Measurements from ENCODE around the gene SIT1.

Gene SIT1

GRCh38 chr9:35666045-35666444 is 15.3 kb upstream of the SIT1 start:
- H3K36me3 ChIP-seq (ENCODE audit: control insufficient read depth in 1 of 2, insufficient read depth in 2 of 2, low read length in 2 of 2) = peaks cover 5 to 7% of the 10 kb centered on the region in 2 experiments
- H4K8ac ChIP-seq (ENCODE audit: low read depth, low read length) = no peak overlapping the region
- H3K9ac ChIP-seq (ENCODE audit: low read length) = no peak overlapping the region
- H3K27me3 ChIP-seq (ENCODE audit: insufficient read depth, low read length) = no peaks in the 10 kb centered on the region
- no peak overlapping the region for H3K4me2 ChIP-seq (ENCODE audit: low read length)
- no peak overlapping the region for H3K4ac ChIP-seq (ENCODE audit: low read depth, low read length)
- H3K9me3 ChIP-seq (ENCODE audit: insufficient read depth, low read depth, low read length) = peaks cover 2% of the 10 kb centered on the region
- no peak overlapping the region for H4K91ac ChIP-seq (ENCODE audit: low read depth, low read length)
- H3K27ac ChIP-seq (ENCODE audit: low read depth, low read length) = no peak overlapping the region
- H3K18ac ChIP-seq (ENCODE audit: low read length) = no peak overlapping the region
- peaks cover 5% of the 10 kb centered on the region for H3K79me2 ChIP-seq (ENCODE audit: control insufficient read depth, insufficient read depth, low read length, poor library complexity)
- H3K4me3 ChIP-seq (ENCODE audit: low read depth, low read length) = no peak overlapping the region
- no peak overlapping the region for H3K14ac ChIP-seq (ENCODE audit: low read length)
- H3K23ac ChIP-seq (ENCODE audit: low read length) = no peak overlapping the region
- WGBS (ENCODE audit: extremely low coverage, insufficient coverage, insufficient read length) = no CpG with 5 or more reads among the region's 1 CpG
- DNase-seq = no peak
- no peak overlapping the region for H2BK5ac ChIP-seq (ENCODE audit: low read depth, low read length, poor library complexity)
- no peak overlapping the region for H4K12ac ChIP-seq (ENCODE audit: low read depth, low read length)
- no peak overlapping the region for H2BK12ac ChIP-seq (ENCODE audit: low read length)
- no peak overlapping the region for H2BK120ac ChIP-seq (ENCODE audit: insufficient read depth, low read length, poor library complexity)
- no peak overlapping the region for H2AK5ac ChIP-seq (ENCODE audit: low read length)
- peaks cover 6% of the 10 kb centered on the region for H3K79me1 ChIP-seq (ENCODE audit: low read length)
- H2AFZ ChIP-seq (ENCODE audit: insufficient read depth, low read length, poor library complexity) = no peak overlapping the region
- H3K4me1 ChIP-seq (ENCODE audit: control insufficient read depth in 1 of 2, insufficient read depth in 2 of 2, low read length in 2 of 2) = peaks cover 17 to 23% of the 10 kb centered on the region in 2 experiments

- H3K18ac ChIP-seq (ENCODE audit: low read length) = peak overlapping the region; percentile 51
- H3K14ac ChIP-seq (ENCODE audit: low read length) = peak overlapping the region; percentile 28
- peaks cover 6% of the 10 kb centered on the region for H3K79me1 ChIP-seq (ENCODE audit: low read length)
- no peak overlapping the region for H3K27ac ChIP-seq (ENCODE audit: low read depth, low read length)
- H4K12ac ChIP-seq (ENCODE audit: low read depth, low read length) = peak overlapping the region; percentile 79
- peak overlapping the region; percentile 26 for H4K91ac ChIP-seq (ENCODE audit: low read depth, low read length)
- H3K9me3 ChIP-seq (ENCODE audit: insufficient read depth, low read depth, low read length) = peaks cover 2% of the 10 kb centered on the region
- no peaks in the 10 kb centered on the region for H3K27me3 ChIP-seq (ENCODE audit: insufficient read depth, low read length)
- peaks cover 17 to 23% of the 10 kb centered on the region in 2 experiments for H3K4me1 ChIP-seq (ENCODE audit: control insufficient read depth in 1 of 2, insufficient read depth in 2 of 2, low read length in 2 of 2)
- H4K8ac ChIP-seq (ENCODE audit: low read depth, low read length) = peak overlapping the region; percentile 93
- peak overlapping the region; percentile 56 for H2BK120ac ChIP-seq (ENCODE audit: insufficient read depth, low read length, poor library complexity)
- 100% methylated on average over 1 of the region's 5 CpGs for WGBS (ENCODE audit: extremely low coverage, insufficient coverage, insufficient read length)
- peak overlapping the region; percentile 10 for H3K4ac ChIP-seq (ENCODE audit: low read depth, low read length)
- DNase-seq = no peak
- H3K4me3 ChIP-seq (ENCODE audit: low read depth, low read length) = peak overlapping the region; percentile 62
- H2BK5ac ChIP-seq (ENCODE audit: low read depth, low read length, poor library complexity) = no peak overlapping the region
- H3K23ac ChIP-seq (ENCODE audit: low read length) = no peak overlapping the region
- H2AFZ ChIP-seq (ENCODE audit: insufficient read depth, low read length, poor library complexity) = peak overlapping the region; percentile 89
- no peak overlapping the region for H2AK5ac ChIP-seq (ENCODE audit: low read length)
- H2BK12ac ChIP-seq (ENCODE audit: low read length) = no peak overlapping the region
- peaks cover 10 to 12% of the 10 kb centered on the region in 2 experiments for H3K36me3 ChIP-seq (ENCODE audit: control insufficient read depth in 1 of 2, insufficient read depth in 2 of 2, low read length in 2 of 2)
- H3K4me2 ChIP-seq (ENCODE audit: low read length) = peak overlapping the region; percentile 89
- H3K9ac ChIP-seq (ENCODE audit: low read length) = peak overlapping the region; percentile 24
- H3K79me2 ChIP-seq (ENCODE audit: control insufficient read depth, insufficient read depth, low read length, poor library complexity) = peaks cover 5% of the 10 kb centered on the region
These were observed 14.7 kb upstream of the SIT1 start for GRCh38 chr9:35665471-35665818.

GRCh38 chr9:35664531-35665470 is 14.1 kb upstream of the SIT1 start, which contains the start of gene ARHGEF39:
ARHGEF39 (minus strand) TSS chr9:35665195; CDS start chr9:35665169, 26 bp downstream.
- Histone ChIP-seq H3K4me1 (ENCODE audit: control insufficient read depth in 1 of 2, insufficient read depth in 2 of 2, low read length in 2 of 2) (peaks cover 17 to 23% of the 10 kb centered on the region in 2 experiments), H3K4me3 (ENCODE audit: low read depth, low read length) (peak within 1 kb of the TSS; percentile 80), H3K27ac (ENCODE audit: low read depth, low read length) (no peak within 1 kb of the TSS), H4K91ac (ENCODE audit: low read depth, low read length) (peak within 1 kb of the TSS; percentile 95), H3K23ac (ENCODE audit: low read length) (no peak within 1 kb of the TSS), H2BK120ac (ENCODE audit: insufficient read depth, low read length, poor library complexity) (peak within 1 kb of the TSS; percentile 77), H3K79me2 (ENCODE audit: control insufficient read depth, insufficient read depth, low read length, poor library complexity) (peaks cover 5% of the 10 kb centered on the region), H2BK12ac (ENCODE audit: low read length) (no peak within 1 kb of the TSS), H4K8ac (ENCODE audit: low read depth, low read length) (peak within 1 kb of the TSS; percentile 95), H3K14ac (ENCODE audit: low read length) (peak within 1 kb of the TSS; percentile 94), H4K12ac (ENCODE audit: low read depth, low read length) (peak within 1 kb of the TSS; percentile 88), H2AK5ac (ENCODE audit: low read length) (peak within 1 kb of the TSS; percentile 81), H2AFZ (ENCODE audit: insufficient read depth, low read length, poor library complexity) (peak within 1 kb of the TSS; percentile 95), H3K9ac (ENCODE audit: low read length) (peak within 1 kb of the TSS; percentile 83), H3K4ac (ENCODE audit: low read depth, low read length) (peak within 1 kb of the TSS; percentile 82), H3K36me3 (ENCODE audit: control insufficient read depth in 1 of 2, insufficient read depth in 2 of 2, low read length in 2 of 2) (peaks cover 13 to 16% of the 10 kb centered on the region in 2 experiments), H3K9me3 (ENCODE audit: insufficient read depth, low read depth, low read length) (peaks cover 2% of the 10 kb centered on the region), H3K79me1 (ENCODE audit: low read length) (peaks cover 6% of the 10 kb centered on the region), H3K4me2 (ENCODE audit: low read length) (peak within 1 kb of the TSS; percentile 89), H3K27me3 (ENCODE audit: insufficient read depth, low read length) (no peaks in the 10 kb centered on the region), H2BK5ac (ENCODE audit: low read depth, low read length, poor library complexity) (peak within 1 kb of the TSS; percentile 60), H3K18ac (ENCODE audit: low read length) (peak within 1 kb of the TSS; percentile 93)
- peak; percentile 73 to 85 for DNase-seq
- WGBS (ENCODE audit: extremely low coverage, insufficient coverage, insufficient read length) = no CpG with 5 or more reads among the region's 58 CpGs

- peaks cover 13 to 16% of the 10 kb centered on the region in 2 experiments for H3K36me3 ChIP-seq (ENCODE audit: control insufficient read depth in 1 of 2, insufficient read depth in 2 of 2, low read length in 2 of 2)
- no peak overlapping the region for H4K12ac ChIP-seq (ENCODE audit: low read depth, low read length)
- H3K4me2 ChIP-seq (ENCODE audit: low read length) = no peak overlapping the region
- peaks cover 17 to 24% of the 10 kb centered on the region in 2 experiments for H3K4me1 ChIP-seq (ENCODE audit: control insufficient read depth in 1 of 2, insufficient read depth in 2 of 2, low read length in 2 of 2)
- H3K27ac ChIP-seq (ENCODE audit: low read depth, low read length) = no peak overlapping the region
- no peak overlapping the region for H2BK120ac ChIP-seq (ENCODE audit: insufficient read depth, low read length, poor library complexity)
- H3K4me3 ChIP-seq (ENCODE audit: low read depth, low read length) = no peak overlapping the region
- no peaks in the 10 kb centered on the region for H3K27me3 ChIP-seq (ENCODE audit: insufficient read depth, low read length)
- no peak for DNase-seq
- H3K9me3 ChIP-seq (ENCODE audit: insufficient read depth, low read depth, low read length) = no peaks in the 10 kb centered on the region
- no peak overlapping the region for H3K4ac ChIP-seq (ENCODE audit: low read depth, low read length)
- H2AK5ac ChIP-seq (ENCODE audit: low read length) = no peak overlapping the region
- no peak overlapping the region for H3K23ac ChIP-seq (ENCODE audit: low read length)
- H2AFZ ChIP-seq (ENCODE audit: insufficient read depth, low read length, poor library complexity) = no peak overlapping the region
- H3K79me2 ChIP-seq (ENCODE audit: control insufficient read depth, insufficient read depth, low read length, poor library complexity) = peaks cover 8% of the 10 kb centered on the region
- H3K9ac ChIP-seq (ENCODE audit: low read length) = no peak overlapping the region
- H2BK12ac ChIP-seq (ENCODE audit: low read length) = no peak overlapping the region
- no peak overlapping the region for H2BK5ac ChIP-seq (ENCODE audit: low read depth, low read length, poor library complexity)
- no peak overlapping the region for H4K91ac ChIP-seq (ENCODE audit: low read depth, low read length)
- H3K18ac ChIP-seq (ENCODE audit: low read length) = no peak overlapping the region
- no CpG with 5 or more reads among the region's 7 CpGs for WGBS (ENCODE audit: extremely low coverage, insufficient coverage, insufficient read length)
- no peak overlapping the region for H3K14ac ChIP-seq (ENCODE audit: low read length)
- H3K79me1 ChIP-seq (ENCODE audit: low read length) = peaks cover 11% of the 10 kb centered on the region
- H4K8ac ChIP-seq (ENCODE audit: low read depth, low read length) = no peak overlapping the region
These were observed 11.7 kb upstream of the SIT1 start for GRCh38 chr9:35662437-35662836.

Measured in trophoblast cell (in vitro differentiated cells and primary cell).